Measurements from ENCODE around the gene MTA1. TPM values are rescaled to one million over a fixed set of nuclear protein-coding genes. Genes with fewer than 3 reads are reported as not detected.

Gene MTA1
- polyA plus RNA-seq, 1 of the 3 experiments (the other 2 are of a cell fraction): 96.3 TPM

DNA sequence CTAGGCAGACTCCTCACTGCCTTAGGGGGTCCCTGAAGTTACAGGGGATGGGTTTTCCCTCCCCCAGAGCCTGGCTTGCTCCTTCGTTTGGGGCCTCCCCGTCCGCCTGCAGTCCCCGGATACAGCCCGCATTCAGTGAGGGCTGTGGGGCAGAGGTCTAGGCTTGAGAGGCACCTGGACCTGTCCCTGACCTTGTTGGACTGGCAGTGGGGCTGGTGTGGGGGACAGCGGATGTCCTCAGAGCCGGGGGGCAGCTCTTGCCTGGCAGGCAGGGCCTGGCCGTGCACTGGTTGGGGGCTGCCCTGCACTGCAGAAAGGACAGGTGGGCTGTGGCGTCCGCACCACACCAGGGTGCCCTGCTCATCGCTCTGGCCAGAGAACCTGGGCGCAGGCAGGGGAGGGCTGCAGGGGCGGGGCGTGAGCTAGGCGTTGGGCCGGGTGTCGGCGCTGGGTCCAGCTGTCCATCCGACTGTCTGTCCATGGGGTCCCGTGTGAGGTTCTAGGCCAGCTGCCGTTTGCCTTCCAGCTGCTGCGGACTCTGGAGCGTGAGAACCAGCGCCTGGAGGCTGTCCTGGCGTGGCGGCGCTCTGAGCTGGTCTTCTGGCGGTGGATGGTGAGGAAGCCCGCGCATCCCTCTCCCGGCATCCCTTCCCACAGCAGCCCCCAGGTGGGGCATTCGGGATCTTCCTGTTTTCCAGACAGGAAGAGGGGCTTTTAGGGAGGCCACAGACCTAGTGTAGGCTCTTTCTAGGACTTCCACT lies 77.4 kb downstream of the MTA1 start:
- Histone ChIP-seq H3F3A (replicated peaks; ENCODE audit: insufficient read depth) (no peaks in the 10 kb centered on the region), H3K4me2 (no peak overlapping the region), H3K36me3 (replicated peaks in 1 of 2; ENCODE audit: control insufficient read depth in 1 of 2, insufficient read depth in 2 of 2, low read length in 1 of 2) (no peaks in the 10 kb centered on the region), H3K4me3 (ENCODE audit: low read depth in 2 of 2, low read length in 1 of 2) (no peak overlapping the region), H3K9me3 (no peaks in the 10 kb centered on the region), H3K9me2 (no peaks in the 10 kb centered on the region), H3K9ac (no peak overlapping the region), H2AFZ (ENCODE audit: low read depth) (no peak overlapping the region), H3K79me2 (ENCODE audit: insufficient read depth) (peaks cover 10% of the 10 kb centered on the region; the same call in 1 of the 2 replicates), H3K27me3 (ENCODE audit: insufficient read depth) (no peaks in the 10 kb centered on the region), H4K20me1 (ENCODE audit: insufficient read depth) (peaks cover 7% of the 10 kb centered on the region; the same call in 1 of the 2 replicates), H3K4me1 (ENCODE audit: control insufficient read depth in 1 of 2, insufficient read depth in 2 of 2, low read depth in 1 of 2, low read length in 1 of 2) (peaks cover 2 to 4% of the 10 kb centered on the region in 2 experiments; a peak in 2 of 4 replicates), H3K27ac (ENCODE audit: low read depth in 2 of 2, low read length in 1 of 2) (no peak overlapping the region)
- POLR2A ChIA-PET: no interaction called here
- DNase-seq: no peak
- TF ChIP-seq RCOR1 (IDR thresholded peaks at IDR 0.05; ENCODE audit: low read length) (no peak), FOXJ3 (CRISPR knock-in tag; IDR thresholded peaks at IDR 0.05) (no peak), TAF1 (IDR thresholded peaks at IDR 0.05; ENCODE audit: borderline replicate concordance, low read depth, low read length) (no peak), NRF1 (IDR thresholded peaks at IDR 0.05; ENCODE audit: low read depth, low read length) (no peak), SMC3 (IDR thresholded peaks at IDR 0.05; ENCODE audit: low read depth, low read length) (no peak), GATA2 (CRISPR knock-in tag; IDR thresholded peaks at IDR 0.05) (no peak), FOSL2 (IDR thresholded peaks at IDR 0.05; ENCODE audit: borderline replicate concordance, low read depth) (no peak)
- TF ChIP-seq, protein P1, sequence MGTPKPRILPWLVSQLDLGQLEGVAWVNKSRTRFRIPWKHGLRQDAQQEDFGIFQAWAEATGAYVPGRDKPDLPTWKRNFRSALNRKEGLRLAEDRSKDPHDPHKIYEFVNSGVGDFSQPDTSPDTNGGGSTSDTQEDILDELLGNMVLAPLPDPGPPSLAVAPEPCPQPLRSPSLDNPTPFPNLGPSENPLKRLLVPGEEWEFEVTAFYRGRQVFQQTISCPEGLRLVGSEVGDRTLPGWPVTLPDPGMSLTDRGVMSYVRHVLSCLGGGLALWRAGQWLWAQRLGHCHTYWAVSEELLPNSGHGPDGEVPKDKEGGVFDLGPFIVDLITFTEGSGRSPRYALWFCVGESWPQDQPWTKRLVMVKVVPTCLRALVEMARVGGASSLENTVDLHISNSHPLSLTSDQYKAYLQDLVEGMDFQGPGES (IDR thresholded peaks at IDR 0.05; ENCODE audit: low read depth, low read length): no peak
- 95% methylated on average over 21 of the region's 32 CpGs for WGBS (ENCODE audit: low lambda C conversion rate)
- CTCF ChIA-PET: interaction anchor here (1.0 to 1.9 kb wide), 3 partner anchors 13 to 31 kb away, joined by 3 to 9 read pairs (median 5); no protein-coding TSS in a partner anchor

DNA sequence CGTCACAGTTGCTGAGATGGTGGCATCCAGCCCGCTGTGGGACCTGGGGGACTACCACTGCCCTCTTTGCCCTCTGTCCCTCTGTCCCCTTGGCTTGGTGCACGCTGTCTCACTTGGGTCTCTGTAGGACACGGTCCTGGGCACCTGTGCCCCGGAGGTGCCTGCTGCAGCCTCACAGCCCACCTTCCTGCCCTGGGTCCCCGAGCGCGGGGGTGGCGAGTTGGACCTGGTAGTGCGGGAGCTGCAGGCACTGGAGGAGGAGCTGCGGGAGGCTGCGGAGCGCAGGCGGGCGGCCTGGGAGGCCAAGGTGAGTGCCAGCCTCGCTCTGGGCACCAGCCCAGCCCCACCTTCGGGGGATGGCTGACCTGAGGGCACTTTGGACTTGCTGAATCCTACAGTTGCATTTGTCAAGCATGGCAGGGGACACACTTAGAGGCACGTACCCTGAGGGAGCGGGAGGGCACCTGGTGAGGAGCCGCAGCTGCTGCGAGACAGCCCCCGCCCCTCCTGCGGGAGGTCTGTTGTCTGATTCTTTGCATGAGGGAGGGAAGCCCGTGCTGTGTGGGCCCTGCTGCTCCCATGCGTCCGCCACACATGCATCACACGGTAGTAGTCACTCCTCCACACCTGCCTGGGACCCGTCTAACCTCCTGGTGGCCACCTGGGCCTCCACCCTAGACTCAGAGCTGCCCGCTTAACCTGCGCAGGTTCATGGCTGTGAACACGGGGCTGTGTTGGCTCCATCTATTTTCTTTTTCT lies 78.2 kb downstream of the MTA1 start:
- H2AFZ ChIP-seq (ENCODE audit: low read depth): no peak overlapping the region
- no peaks in the 10 kb centered on the region for H3K36me3 ChIP-seq (replicated peaks in 1 of 2; ENCODE audit: control insufficient read depth in 1 of 2, insufficient read depth in 2 of 2, low read length in 1 of 2)
- no peak overlapping the region for H3K9ac ChIP-seq
- H3K9me2 ChIP-seq: no peaks in the 10 kb centered on the region
- no peaks in the 10 kb centered on the region for H4K20me1 ChIP-seq (ENCODE audit: insufficient read depth)
- no peak overlapping the region for H3K4me3 ChIP-seq (ENCODE audit: low read depth in 2 of 2, low read length in 1 of 2)
- no peak overlapping the region for H3K27ac ChIP-seq (ENCODE audit: low read depth in 2 of 2, low read length in 1 of 2)
- H3K27me3 ChIP-seq (ENCODE audit: insufficient read depth): no peaks in the 10 kb centered on the region
- CTCF ChIA-PET: interaction anchor here (1.7 to 1.9 kb wide), 2 partner anchors 17 to 30 kb away, joined by 5 to 9 read pairs; no protein-coding TSS in a partner anchor
- TF ChIP-seq, protein P2, sequence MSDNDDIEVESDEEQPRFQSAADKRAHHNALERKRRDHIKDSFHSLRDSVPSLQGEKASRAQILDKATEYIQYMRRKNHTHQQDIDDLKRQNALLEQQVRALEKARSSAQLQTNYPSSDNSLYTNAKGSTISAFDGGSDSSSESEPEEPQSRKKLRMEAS (IDR thresholded peaks at IDR 0.05; ENCODE audit: low read depth): no peak
- TF ChIP-seq GATA2 (CRISPR knock-in tag; IDR thresholded peaks at IDR 0.05) (no peak), EZH2phosphoT487 (IDR thresholded peaks at IDR 0.05; ENCODE audit: borderline replicate concordance, low read depth) (no peak), MEF2A (IDR thresholded peaks at IDR 0.05; ENCODE audit: borderline replicate concordance, low read depth) (no peak), TCF12 (IDR thresholded peaks at IDR 0.05) (no peak), GABPA (IDR thresholded peaks at IDR 0.05; ENCODE audit: low read depth) (no peak)
- TF ChIP-seq, protein P3, sequence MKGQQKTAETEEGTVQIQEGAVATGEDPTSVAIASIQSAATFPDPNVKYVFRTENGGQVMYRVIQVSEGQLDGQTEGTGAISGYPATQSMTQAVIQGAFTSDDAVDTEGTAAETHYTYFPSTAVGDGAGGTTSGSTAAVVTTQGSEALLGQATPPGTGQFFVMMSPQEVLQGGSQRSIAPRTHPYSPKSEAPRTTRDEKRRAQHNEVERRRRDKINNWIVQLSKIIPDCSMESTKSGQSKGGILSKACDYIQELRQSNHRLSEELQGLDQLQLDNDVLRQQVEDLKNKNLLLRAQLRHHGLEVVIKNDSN (IDR thresholded peaks at IDR 0.05; ENCODE audit: borderline replicate concordance, low read depth): no peak
- no peak overlapping the region for H3K4me2 ChIP-seq
- peaks cover 1% of the 10 kb centered on the region; the same call in 1 of the 2 replicates for H3K79me2 ChIP-seq (ENCODE audit: insufficient read depth)
- H3F3A ChIP-seq (replicated peaks; ENCODE audit: insufficient read depth): no peaks in the 10 kb centered on the region
- no peak for DNase-seq
- no peaks in the 10 kb centered on the region for H3K9me3 ChIP-seq
- no peaks in the 10 kb centered on the region for H3K4me1 ChIP-seq (ENCODE audit: control insufficient read depth in 1 of 2, insufficient read depth in 2 of 2, low read depth in 1 of 2, low read length in 1 of 2)
- POLR2A ChIA-PET: no interaction called here
- WGBS (ENCODE audit: low lambda C conversion rate): 87% methylated on average over 15 of the region's 31 CpGs
